Endometrial microvascular endothelial cells (primary cell): ENCODE measurements around the gene HUNK. TPM values are rescaled to one million over a fixed set of nuclear protein-coding genes. Genes with fewer than 3 reads are reported as not detected.

Source experiments
- in situ Hi-C: cut with HindIII; loops from 2 replicates; pipeline ENCODE4 v1.10.0; 2017; ENCODE audit warnings: low sequenced_read_pairs, low pct_unique_long_range_greater_than_20kb; ENCODE audit errors: inconsistent ontology term
- total RNA-seq: library from RNA; depleted of rRNA; stranded (reverse); fragments of >200 nt; gene quantifications from one replicate; pipeline ENCODE4 v1.2.3, GENCODE V29; 2015; ENCODE audit errors: inconsistent ontology term

HUNK gene
- total RNA-seq, 1 donor from 2014 or later: not detected

DNA sequence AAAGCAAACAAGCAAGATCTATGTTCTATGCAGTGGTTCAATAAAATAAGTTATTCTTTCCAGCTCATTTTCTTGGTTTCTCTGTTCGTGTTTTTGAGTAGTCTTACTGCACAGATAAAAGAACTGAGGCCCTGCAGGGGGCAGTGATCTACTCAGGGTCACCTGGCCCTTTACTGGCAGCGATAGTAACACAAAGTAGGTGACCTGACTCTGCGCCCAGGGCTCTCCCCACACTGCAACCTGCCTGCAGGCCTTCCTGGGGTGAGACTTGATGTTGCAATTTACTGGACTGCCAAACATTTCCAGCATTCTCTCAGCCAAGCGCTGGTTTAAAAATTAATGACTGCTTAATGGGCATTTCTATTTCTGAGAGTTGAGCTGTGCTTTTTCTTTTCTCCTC is 110.3 kb downstream of the HUNK start:
- in situ Hi-C loops: no loop called here

DNA sequence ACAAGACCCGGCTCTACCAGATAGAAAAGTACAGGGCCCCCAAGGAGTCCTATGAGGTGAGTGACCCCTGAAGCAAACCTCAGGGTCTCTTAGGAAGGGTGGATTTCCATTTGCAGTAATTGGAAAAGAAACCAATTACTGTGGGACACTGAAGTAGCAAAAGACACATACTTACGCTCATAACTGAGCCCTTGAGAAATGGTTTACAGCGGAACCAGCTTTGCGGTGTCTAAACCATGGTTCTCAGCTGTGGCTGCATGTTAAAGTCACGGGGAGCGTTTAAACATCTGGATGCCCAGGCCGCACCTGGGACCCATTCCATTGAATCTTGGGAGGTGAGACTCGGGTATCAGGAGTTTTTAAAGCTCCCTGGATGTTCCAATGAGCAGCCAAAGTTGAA is 110.7 kb downstream of the HUNK start:
- in situ Hi-C loops: no loop called here

DNA sequence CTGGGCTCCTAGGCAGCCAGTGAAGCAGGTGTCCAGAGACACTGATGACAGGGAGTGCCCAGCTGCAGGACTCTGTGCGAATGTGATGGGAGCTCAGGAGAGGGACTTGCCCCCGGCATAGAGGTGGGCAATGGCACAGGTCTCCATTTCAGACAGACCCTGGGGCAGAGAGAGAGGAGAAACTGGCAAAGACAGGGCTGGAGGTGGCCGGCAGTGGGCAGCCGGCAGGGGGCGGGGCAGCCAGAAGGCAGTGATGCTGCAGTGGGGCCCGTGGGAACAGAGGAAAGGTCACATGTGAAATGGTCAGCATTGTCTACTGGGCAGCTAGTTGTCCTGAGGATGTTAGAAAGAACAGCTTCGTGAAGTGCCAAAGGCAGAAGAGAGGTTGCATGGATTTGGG is 112.6 kb downstream of the HUNK start:
- in situ Hi-C loops: no loop called here

DNA sequence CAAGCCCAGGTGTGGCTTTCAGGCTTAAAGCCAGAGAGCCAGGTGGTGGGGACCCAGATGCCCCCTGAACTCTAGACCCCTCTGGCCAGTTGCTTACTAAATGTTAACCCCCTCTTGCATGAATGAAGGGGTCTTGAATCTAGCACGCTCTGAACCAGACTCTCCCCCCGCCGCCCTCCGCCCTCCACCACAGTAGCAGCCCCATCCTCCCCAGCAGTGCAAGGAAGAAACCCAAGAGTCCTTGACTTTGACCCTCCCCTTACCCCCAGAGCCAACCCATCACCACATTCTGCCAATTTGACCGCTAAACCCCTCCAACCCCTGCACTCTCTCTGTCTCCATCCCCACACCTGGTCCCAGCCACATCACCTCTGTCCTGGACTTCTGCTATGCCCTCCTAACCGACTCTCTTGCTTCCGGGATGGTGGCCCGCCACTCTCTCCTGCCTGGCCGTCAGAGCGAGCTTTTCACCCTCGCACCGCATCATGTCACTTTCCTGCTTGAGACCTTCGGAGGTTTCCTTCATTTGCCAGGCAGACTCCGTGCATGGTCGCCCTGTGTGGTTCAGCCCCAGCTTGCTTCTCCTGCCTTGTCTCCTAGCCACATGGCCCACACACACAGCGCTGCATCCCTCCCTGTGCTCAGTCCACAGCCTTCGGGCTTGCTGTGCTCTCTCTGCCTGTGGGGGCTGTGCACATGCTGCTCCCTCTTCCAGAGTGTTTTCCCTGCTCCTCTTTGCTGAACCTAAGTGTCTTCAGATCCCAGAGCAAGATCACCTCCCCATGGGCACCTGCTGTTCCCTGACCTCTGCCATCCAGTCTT is 113.4 kb downstream of the HUNK start:
- in situ Hi-C loops: no loop called here

DNA sequence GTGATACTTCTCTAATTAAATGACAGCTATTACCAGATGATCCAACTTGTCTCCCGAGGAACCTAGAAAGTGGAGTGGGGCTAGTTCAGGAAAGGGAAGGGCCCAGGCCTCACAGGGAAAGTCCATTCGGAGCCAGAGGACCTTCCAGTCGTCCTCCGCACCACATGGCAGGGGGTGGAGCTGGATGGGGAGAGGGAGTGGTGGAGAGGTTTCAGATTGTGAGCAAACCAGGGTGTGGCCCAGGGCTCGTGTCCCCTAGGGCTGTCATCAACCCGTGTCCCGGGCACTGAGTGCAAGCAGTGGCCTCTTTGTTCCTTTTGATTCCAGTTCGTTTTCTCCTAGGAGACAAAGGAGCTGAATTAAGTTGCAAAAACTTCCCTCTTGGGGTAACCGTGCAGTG is 114.9 kb downstream of the HUNK start:
- in situ Hi-C loops: no loop called here

DNA sequence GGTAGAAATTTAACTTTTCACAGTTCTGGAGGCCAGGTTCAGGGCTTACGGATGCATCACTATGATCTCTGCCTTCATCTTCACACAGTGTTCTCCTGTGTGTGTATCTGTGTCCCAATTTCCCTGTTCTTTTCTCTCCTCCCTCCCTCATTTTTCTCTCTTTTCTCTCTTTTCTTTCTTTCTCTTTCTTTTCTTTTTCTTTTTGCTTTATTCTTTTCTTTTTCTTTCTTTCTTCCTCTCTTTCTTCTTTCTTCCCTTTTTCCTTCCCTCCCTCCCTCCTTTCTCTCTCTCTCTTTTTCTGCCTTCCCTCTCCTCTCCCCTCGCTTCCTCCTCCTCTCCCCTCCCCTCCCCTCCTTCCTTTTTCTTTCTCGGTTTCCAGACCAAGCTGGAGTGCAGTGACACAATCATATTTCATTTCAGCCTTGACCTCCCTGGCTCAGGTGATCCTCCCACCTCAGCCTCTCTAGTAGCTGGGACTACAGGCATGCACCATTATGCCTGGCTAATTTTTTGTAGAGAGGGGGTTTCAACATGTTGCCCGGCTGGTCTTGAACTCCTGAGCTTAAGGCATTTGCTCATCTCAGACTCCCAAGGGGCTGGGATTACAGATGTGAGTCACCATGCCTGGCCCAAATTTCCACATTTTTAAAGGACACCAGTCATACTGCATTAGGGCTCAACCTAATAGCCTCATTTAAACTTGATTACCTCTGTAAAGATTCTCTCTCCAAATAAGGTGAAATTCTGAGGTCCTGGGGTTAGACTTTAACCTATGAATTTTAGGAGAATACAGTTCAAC is 115.9 kb downstream of the HUNK start:
- in situ Hi-C loops: no loop called here

DNA sequence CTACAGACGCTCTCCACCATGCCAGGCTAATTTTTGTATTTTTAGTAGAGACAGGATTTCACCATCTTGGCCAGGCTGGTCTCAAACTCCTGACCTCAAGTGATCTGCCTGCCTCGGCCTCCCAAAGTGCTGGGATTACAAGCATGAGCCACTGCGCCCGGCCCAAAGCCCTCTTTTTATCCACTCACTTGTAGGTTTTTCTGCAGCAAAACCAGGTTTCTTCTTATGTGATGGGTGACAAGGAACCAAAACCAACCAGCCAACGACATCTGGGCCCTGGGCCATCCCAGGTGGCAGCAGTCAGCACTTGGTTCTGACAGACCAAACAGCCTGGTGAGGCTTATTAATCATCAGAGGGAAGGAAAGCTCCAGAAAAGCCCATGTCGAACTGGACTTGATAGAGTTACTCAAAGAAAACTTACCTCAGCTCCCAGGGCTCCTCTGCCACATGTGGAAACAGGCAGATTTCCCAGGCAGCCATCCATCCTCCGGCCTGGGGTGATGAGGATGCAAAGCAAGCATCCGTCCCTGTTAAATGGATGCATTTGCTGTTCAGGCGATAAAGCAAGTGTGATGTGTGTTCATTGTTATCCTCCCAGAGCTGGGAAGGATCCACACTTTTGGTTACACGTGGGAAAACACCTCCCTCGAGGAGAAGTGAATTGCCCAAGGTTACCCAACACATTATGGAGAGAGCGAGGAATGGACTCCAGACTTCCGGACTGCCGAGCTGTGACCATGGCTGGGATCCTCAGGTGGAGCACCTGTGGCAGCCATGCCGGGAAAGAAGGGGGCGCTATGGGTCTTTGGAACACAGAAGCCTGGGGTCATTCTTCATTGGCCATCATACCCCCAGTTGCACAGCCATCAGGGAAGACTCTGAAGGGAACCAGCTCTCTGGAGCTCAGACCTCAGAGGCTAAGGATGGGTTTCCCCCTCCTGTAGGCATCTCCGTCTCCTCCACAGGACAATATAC is 118.8 kb downstream of the HUNK start:
- in situ Hi-C loops: no loop called here

DNA sequence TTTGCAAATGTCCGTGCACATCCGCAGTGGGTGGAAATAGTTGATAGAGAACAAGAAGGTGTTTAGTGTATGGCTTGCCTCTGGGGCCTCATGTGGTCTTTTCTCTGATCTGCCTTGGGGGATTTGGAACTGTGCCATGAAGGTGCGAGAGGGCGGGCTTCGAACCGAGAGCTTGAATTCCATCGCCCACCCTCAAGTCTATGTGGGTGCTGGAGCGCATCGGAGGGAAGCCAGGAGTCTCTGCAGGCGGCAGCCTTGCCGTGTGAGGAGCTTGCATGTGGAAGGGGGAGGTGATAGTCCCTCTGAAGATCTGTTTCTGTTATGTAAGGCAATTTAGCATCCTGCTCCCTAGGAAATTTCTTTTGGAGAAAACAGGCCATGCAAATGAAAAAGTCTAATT is 119.6 kb downstream of the HUNK start:
- in situ Hi-C loops: no loop called here

DNA sequence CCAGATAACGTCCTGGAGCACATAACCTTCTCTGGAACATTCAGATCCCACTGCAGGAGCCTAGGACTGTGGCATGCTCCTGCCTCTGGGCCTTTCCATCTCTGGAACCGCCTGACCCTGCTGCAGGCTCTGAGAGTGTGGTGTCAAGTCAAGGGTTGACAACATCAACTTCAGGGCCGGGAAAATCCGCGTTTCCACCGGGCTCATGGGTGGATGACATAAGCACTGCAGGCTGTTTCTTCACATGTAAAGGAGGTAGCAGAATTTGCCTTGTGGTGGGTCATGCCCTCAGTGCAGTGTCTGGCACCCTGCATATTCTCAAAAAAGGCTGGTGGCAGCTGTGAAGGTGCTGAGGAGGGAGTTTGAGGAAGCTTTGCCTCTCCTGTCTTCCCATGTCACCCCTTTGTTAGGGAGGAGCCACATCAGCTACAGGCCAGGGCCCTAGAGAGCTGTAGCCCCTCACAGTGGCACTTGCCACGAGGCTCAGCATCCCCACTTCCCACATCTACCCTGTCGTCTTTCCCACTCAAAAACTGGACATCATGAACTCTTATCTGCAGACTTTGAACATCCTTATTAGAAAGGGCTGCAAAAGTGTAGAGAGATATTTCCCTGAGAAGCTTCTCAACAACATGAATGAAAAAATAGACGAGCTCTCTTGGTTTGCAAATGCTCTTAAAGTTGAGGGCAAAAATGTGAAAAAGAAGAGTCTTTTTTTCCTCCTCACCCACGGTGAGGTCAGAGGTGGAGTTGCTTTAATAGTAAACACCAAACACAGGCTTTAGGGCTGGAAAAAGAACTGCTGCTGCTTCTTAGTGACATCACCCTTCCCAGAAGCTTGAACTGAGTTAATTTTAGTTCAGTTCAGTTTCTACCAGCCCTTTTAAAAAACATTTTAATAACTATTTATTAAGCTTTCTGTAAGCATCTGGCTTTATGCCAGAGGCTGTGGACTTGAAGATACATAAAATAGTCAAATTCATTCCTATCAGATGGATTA is 121.3 kb downstream of the HUNK start:
- in situ Hi-C loops: no loop called here

DNA sequence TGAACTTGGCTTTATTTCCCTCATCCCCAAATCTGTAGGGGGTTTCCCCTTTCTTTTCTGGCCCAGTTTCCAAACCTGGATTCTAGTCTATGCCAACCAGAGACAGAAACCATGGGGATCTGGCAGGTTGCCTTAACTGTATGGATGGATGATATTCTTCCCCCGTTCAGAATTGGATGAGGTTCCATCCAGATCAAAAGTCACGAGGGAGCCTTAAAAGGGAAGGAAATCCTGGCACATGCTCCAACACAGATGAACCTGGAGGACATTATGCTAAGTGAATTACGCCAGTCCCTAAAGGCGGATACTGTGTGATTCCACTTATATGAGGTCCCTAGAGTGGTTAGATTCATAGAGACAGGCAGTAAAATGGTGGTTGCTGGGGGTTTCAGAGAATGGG is 124.4 kb downstream of the HUNK start:
- in situ Hi-C loops: no loop called here

DNA sequence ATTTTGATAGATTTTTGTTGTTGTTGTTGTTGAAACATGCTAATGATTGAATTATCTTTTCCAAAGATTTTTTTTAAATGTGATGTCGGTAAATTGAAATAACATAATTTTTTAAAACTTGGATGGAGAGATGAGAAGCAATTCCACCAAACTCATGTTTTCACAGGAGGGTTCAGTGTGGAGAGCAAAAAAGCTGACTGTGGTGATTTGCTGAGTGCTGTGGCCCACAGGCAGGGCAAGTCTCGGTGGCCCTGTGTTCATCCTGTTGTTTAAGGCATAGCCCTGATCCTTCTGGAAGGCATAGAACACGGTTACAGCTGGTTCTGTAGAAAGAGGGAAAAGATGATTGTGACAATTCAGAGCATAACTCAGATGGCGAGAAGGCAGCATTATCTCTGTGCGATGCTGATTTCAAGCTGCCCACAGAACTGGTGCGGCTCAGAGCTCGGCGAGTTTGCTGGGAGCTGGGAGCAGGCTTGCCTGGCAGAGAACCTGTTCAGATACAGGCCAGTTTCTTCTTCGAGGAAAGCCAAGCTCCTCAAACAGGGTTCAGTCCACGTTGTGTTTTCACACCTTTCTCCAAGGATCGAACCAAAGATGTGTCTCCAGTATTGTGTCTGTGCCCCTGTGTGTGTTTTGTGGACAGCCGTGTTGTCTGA is 127.1 kb downstream of the HUNK start:
- in situ Hi-C loops: no loop called here

DNA sequence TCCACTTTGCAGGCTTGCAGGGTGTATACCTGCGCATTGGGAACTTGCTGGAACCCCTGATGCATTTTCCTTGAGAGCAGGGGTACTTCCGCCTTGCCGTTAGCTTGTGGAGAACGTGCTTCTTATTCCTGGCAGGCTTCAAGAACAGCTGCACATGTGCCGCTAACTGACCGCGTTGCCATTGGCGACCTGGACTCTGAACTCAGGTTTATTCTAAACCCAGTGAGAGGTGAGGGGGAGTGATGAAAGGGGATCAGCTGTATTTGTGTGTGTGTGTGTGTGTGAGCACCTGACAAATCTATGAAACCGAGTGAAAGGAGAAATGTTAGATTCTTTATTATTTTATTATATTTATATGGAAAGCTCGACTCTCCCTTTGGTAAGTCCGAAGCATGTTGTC is 128.6 kb downstream of the HUNK start:
- in situ Hi-C loops: no loop called here

DNA sequence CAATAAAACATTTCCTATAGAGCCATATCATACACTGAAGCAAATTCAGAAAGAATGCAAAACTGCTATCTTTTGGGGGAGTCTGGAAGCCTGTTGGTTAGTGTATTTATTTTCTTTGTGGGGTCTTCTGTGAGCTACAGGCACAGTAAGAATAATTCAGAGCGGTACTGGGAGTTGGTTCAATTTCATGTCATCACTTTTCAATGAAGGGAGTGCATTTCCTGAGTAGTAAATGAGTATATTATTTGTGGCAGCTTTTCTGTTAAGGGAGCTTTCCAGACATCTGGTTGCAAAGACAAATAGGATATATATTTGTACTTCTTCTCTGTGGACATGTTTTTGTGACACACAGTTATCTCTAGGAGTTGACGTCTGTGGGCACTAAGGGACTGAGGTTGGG is 130.6 kb downstream of the HUNK start:
- in situ Hi-C loops: no loop called here

DNA sequence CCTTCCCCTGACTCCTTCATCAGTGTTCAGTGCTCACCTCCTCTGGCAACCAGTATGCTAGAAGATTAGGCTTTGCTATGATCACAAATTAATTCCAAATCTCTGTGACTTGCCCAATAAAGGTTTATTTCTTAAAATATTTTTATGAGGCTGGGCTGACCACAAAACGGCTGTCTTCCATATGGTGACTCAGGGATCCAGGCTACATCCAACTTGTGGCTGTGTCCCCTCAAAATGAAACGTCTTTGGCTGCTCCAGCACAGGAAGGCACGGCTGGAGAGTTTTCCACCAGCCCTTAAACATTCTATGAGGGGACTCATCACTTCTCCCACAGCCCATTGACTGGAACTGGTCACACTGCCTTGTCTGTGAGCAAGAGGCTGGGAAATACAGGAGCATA is 131.5 kb downstream of the HUNK start:
- in situ Hi-C loops: no loop called here

DNA sequence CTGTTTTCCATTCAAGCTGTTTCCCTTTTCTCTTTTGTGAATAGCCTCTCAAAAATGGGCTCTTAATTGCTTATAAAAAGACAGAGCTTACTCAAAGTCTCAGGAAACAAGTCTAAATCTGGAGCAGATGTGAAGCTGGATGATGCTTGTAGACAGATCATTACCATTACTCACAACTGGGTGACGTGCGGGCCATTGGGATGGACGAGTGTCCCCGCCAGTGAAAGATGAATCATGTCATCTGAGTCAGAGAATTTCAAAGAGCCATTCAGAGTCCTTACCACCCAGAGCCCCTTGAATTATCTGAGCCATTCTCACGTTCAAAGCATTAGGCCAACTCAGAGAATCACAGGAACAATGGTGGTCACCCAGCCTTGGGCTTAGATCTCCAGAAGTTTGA is 134.6 kb downstream of the HUNK start:
- in situ Hi-C loops: no loop called here

DNA sequence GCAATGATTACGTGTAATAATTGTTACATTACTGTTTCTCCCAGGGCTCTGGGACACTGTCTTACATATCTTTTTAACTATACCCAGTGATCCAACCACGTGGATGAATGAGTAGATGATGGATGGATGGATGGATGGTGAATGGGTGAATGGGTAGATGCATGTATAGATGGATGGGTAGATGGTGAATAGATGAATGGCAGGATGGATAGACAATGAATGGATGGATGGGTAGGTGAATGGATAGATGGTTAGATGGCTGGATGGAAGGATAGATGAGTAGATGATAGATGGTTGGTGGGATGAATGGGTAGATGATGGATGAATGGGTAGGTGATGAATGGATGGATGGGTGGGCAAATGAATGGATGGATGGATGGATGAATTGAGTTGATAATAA is 135.9 kb downstream of the HUNK start:
- in situ Hi-C loops: no loop called here

DNA sequence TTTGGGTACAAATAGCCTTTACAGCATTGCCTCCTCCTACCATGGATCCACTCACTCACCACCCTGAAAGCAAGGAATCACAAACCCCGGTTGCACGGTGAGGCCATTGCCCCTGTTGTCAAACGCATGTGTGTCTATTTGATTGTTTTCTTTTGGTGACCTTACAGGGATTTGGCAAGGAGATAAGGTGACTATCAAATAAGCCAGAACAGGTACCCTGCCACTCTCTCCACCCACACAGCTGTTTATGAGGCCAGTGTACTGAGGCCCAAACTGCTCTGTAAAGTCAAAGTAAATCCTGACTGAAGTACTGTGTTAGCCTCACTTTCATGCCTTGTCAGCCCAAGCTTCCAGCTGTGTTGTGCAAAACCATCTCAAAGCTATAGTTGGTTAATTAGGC is 136.4 kb downstream of the HUNK start:
- in situ Hi-C loops: no loop called here
